IgD-negative memory B cell (primary cell): Measurements from ENCODE around the gene DNAI1. TPM values are rescaled to one million over a fixed set of nuclear protein-coding genes. Genes with fewer than 3 reads are reported as not detected.
"Not testable (repeated sequence)": the region's sequence is repeated elsewhere in the genome, so short reads cannot be mapped to it uniquely, and the experiment has no call there.

ENCODE experiments used
- H3K27ac Mint-ChIP-seq, 3 donors: one replicate each; pipeline ENCODE4 v1.8.0; 2020 to 2022; ENCODE audit warnings: mild to moderate bottlenecking in 3 of 3, mixed read lengths in 3 of 3, moderate library complexity in 1 of 3
- H3K27me3 Mint-ChIP-seq: one replicate; pipeline ENCODE4 v1.8.0; 2021; ENCODE audit warnings: mixed read lengths
- H3K36me3 Mint-ChIP-seq: one replicate; pipeline ENCODE4 v1.8.0; 2020; ENCODE audit warnings: mild to moderate bottlenecking, mixed read lengths
- H3K4me1 Mint-ChIP-seq, 3 donors: one replicate each; pipeline ENCODE4 v1.8.0; 2020 to 2022; ENCODE audit warnings: mixed read lengths in 3 of 3, mild to moderate bottlenecking in 1 of 3
- H3K4me3 Mint-ChIP-seq, 4 donors: one replicate each; pipeline ENCODE4 v1.8.0; 2020 to 2022; ENCODE audit warnings: mild to moderate bottlenecking in 4 of 4, mixed read lengths in 4 of 4, moderate library complexity in 3 of 4
- H3K9me3 Mint-ChIP-seq, 3 donors: one replicate each; pipeline ENCODE4 v1.8.0; 2020 to 2021; ENCODE audit warnings: mixed read lengths in 3 of 3, mild to moderate bottlenecking in 1 of 3
- polyA plus RNA-seq: library from polyadenylated mRNA; unstranded; fragments of 300-500 nt; fragmentation: Illumina TruSeq; gene quantifications from one replicate; pipeline ENCODE4 v1.2.3, GENCODE V29; 2021

Gene DNAI1
- polyA plus RNA-seq, 1 donor from 2014 or later = not detected

DNA sequence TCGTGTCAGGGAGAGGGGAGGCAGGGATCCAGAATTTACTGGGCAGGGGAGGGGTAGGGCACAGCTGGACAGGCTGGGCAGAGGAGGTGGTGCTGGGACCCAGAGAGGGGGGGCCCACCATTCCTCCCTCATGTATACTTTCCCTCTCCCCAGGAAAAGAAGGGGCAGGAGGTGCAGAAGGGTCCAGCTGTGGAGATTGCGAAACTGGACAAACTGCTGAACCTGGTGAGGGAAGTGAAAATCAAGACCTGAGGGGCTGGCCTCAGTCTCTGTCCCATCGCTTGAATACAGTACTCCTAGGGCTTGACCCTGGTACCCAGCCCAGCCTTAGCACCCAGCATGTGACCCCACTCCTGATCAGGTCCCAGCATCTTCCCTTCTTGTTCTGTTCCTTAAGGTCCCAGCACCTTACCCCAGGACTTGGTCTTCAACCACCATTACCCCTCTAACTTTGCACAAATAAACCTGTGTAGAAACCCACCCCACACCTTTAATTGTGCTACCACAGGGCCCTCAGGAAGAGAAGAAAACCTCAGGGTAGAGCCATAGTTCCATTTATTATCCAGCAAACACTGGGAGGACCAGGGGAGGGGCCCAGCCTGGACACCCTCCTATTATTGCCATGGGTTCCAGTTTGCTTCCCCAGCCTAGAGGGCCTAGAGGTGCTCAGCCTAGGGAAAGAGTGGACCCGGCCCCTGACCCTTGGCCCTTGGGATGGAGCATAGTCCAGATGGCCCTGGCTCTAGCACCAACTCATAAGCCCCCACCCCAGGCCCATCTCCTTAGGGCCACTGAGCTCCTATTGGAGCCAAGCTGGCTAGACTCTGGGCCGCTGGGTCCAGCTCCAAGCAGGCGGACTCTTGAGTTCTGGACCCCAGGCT is 62.1 kb downstream of the DNAI1 start:
- H3K27ac Mint-ChIP-seq = no peak overlapping the region
- H3K4me3 Mint-ChIP-seq = peak overlapping the region in 2 of 4 donors; percentile 50 to 79
- H3K36me3 Mint-ChIP-seq = no peaks in the 10 kb centered on the region
- peaks cover 0 to 11% (median 6%) of the 10 kb centered on the region in 3 donors for H3K4me1 Mint-ChIP-seq
- H3K9me3 Mint-ChIP-seq = no peaks in the 10 kb centered on the region
- H3K27me3 Mint-ChIP-seq = peaks cover 5% of the 10 kb centered on the region

DNA sequence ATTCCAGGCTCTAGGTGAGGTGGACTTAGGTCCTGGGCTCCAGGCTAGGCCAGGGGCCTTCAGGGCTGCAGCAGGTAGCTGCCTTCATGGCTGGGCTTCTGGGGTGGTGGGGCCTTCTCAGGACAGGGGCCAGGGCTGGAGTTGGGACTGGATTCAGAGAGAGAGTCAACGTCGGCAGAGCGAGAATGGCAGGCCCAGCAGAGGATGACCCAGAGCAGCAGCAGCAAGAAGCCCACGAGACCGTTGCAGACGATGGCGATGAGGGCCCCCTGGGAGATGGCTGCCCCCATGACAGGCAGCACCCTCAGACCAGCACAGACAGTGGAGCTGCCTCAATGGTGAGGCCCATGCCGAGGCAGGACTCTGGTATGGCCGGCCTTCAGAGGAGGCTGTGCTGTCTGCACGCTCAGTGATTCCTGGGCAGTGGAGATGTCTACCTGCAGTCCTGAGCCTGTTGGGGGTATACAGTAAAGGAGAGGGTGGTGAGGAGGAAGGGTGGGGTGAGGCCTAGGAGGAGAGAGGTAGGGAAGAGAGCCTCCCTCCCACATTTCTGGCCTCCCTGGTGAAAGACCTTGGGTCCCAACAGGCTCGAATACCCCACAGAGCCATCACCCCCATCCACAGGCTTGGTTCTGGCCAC is 62.9 kb downstream of the DNAI1 start:
- Mint-ChIP-seq H3K36me3 (no peaks in the 10 kb centered on the region), H3K27me3 (peaks cover 8% of the 10 kb centered on the region), H3K27ac (peak overlapping the region in 1 of 3 donors; percentile 5), H3K4me1 (peaks cover 0 to 11% (median 6%) of the 10 kb centered on the region in 3 donors), H3K9me3 (no peaks in the 10 kb centered on the region), H3K4me3 (peak overlapping the region in 3 of 4 donors; percentile 23 to 79 (median 50))

DNA sequence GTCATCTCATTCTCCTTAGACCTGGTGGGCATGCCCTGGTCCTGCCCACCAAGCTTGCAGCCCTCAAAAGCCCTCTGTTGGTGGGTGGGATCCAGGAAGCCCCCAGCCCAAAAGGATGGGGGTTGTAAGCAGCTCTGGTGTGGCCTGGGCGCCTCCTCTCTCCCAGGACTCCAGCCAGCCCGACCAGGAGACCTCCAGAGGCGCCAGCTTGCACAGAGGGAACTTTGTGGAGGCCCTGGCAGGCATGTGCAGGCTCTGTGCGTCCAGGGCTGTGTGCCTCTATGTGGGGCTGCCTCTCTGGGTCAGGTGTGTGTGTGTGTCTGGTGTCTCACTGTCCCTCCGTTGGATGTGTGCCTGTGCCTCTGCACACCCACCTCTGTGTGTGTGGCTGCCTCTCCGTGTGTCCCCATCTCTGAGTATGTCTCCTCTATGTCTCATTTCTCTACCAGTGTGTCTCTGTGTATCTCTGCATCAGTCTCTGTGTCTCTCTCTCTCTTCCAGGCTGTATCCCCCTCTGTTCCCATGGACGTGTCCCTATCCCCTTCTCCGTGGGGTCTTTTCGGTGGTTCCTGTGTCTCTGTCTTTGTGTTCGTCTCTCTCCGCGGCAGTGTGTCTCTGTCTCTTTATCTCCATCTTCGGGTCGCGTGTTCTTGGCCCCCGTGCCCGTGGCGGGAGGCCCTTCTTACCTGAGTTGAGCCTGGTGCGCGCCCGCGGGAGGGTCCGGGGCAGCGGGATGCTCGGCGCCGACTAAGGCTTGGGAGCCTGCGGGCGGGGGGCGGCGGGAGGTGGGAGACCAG is 63.7 kb downstream of the DNAI1 start:
- Mint-ChIP-seq H3K27ac (peak overlapping the region in 1 of 3 donors; percentile 39), H3K27me3 (peaks cover 8% of the 10 kb centered on the region), H3K9me3 (peaks cover 0 to 2% (median 0%) of the 10 kb centered on the region in 3 donors), H3K36me3 (no peaks in the 10 kb centered on the region), H3K4me1 (peaks cover 0 to 11% (median 6%) of the 10 kb centered on the region in 3 donors), H3K4me3 (peak overlapping the region; percentile 30 to 93 (median 82))

DNA sequence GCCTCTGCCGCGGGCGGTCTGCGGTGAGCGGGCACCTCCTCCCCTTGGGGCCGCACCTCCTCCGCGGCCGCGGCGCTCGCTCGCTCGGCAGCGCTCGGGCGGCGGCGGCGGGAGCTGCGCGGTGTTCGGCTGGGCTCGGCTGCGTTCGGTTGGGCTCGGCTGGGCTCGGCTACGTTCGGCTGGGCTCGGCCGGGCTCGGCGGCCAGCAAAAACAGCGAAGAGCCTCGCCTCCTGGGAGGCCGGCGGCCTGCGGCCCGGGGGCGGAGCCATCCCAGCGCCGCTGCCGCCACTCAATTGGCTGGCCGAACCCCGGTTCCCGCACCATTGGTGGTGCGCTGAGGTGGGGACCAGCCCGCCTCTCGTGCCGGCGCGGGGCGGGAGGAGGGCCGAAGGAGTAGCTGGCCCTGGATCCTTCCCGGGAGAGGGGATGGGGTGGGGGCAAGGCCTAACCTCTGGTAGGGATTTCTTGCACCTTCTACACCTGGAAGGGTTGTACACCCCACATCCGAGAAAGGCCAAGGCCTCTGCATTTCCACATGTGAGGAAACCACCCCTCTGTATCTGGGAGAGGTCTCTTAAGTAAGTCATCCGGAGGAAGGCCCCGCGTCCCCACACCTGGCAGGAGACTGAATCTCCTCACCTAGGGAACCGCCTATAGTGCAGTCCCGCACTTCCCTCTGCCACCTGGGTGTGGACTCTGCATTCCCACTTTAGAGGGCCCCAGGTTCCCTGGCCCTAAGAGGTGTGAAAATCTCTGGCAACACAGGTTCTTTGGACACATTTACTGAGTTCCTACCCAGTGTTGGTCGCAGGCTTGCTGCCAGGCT is 64.6 kb downstream of the DNAI1 start, which contains the start of gene ENHO:
TSS of gene ENHO (minus strand) at position 20 of the 827 bp plus-strand sequence. CDS start 1,295 bp downstream, outside the sequence.
- H3K36me3 Mint-ChIP-seq = no peaks in the 10 kb centered on the region
- H3K9me3 Mint-ChIP-seq = peaks cover 0 to 2% (median 0%) of the 10 kb centered on the region in 3 donors
- H3K4me1 Mint-ChIP-seq = peaks cover 0 to 11% (median 6%) of the 10 kb centered on the region in 3 donors
- H3K27ac Mint-ChIP-seq = peak within 1 kb of the TSS in 1 of 3 donors; percentile 39
- peaks cover 8% of the 10 kb centered on the region for H3K27me3 Mint-ChIP-seq
- peak within 1 kb of the TSS; percentile 71 to 93 (median 82) for H3K4me3 Mint-ChIP-seq

DNA sequence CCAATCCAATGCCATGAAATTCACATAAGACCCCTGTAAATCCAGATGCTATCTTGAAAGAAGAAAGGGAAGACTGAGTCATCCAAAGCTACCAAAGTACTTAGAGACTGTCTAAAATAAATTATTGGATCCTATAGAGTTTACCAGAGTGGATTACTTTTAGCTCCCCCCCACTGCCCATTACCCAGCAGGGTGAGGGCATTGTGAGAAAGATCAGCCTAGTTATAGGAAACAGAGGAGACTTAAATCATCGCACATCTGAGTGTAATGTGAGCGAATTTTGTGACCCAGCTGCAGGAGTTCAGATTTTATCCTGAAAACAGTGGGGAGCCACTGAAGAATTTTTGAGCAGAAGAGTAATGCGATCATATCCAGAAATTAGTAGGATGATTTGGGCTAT is 65.7 kb downstream of the DNAI1 start:
- Mint-ChIP-seq H3K4me3 (peak overlapping the region in 1 of 4 donors; percentile 71), H3K9me3 (peaks cover 0 to 2% (median 0%) of the 10 kb centered on the region in 3 donors), H3K27ac (no peak overlapping the region), H3K4me1 (peaks cover 0 to 11% (median 4%) of the 10 kb centered on the region in 3 donors), H3K36me3 (no peaks in the 10 kb centered on the region), H3K27me3 (peaks cover 11% of the 10 kb centered on the region)

DNA sequence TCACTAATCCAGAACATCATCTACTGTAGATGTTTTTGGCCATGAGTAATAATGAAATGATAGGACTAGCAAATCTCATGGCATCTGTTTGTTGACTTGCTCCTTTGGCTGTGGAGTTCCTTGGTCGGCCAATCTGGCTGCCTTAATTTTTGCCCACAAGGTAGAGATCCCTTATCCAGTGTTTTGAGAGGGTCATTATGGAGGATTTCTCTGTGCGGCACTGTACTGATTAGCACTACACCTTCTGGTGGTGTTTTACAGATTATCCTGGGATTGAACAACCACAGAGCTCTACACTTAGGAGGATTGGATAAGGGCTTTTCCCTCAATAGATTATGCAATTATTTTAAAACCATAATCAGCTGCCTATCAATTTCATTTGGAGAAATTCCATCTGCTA is 67.4 kb downstream of the DNAI1 start:
- Mint-ChIP-seq H3K9me3 (peaks cover 0 to 2% (median 0%) of the 10 kb centered on the region in 3 donors), H3K27ac (no peak overlapping the region), H3K4me3 (no peak overlapping the region), H3K36me3 (no peaks in the 10 kb centered on the region), H3K4me1 (peaks cover 0 to 11% (median 4%) of the 10 kb centered on the region in 3 donors), H3K27me3 (peaks cover 11% of the 10 kb centered on the region)

DNA sequence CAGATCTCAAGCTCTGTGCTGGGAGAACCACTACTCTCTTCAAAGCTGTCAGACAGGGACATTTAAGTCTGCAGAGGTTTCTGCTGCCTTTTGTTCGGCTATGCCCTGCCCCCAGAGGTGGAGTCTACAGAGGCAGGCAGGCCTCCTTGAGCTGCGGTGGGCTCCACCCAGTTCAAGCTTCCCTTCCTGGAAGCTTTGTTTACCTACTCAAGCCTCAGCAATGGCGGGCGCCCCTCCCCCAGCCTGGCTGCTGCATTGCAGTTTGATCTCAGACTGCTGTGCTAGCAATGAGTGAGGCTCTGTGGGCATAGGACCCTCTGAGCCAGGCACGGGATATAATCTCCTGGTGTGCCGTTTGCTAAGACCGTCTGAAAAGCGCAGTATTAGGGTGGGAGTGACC is 73.4 kb downstream of the DNAI1 start:
- H3K4me3 Mint-ChIP-seq, H3K9me3 Mint-ChIP-seq, H3K27ac Mint-ChIP-seq, H3K36me3 Mint-ChIP-seq, H3K4me1 Mint-ChIP-seq: not testable (repeated sequence)
- peaks cover 31% of the 10 kb centered on the region for H3K27me3 Mint-ChIP-seq

DNA sequence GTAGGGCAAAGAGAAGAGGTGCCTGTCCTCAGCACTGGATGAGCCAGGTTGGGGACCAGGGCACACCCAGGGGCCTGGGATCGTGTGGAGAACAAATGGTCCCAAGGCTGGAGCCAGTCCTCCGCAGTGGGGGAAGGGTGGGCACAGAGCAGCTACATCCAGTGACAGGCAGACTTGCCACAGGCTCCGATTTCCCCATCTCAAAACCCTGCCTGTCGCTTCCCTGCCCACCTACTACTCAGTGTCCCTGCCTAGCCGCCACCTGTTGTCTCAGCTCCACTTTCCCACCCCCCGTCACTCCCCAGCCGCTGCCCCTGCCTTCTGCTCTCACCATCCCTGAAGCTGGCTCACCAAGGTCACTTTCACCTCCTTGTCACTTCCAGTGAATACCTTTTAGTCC is 78.1 kb downstream of the DNAI1 start:
- Mint-ChIP-seq H3K36me3 (no peaks in the 10 kb centered on the region), H3K27me3 (peaks cover 32% of the 10 kb centered on the region), H3K9me3 (no peaks in the 10 kb centered on the region), H3K4me3 (no peak overlapping the region), H3K4me1 (peaks cover 0 to 1% (median 0%) of the 10 kb centered on the region in 3 donors), H3K27ac (no peak overlapping the region)

DNA sequence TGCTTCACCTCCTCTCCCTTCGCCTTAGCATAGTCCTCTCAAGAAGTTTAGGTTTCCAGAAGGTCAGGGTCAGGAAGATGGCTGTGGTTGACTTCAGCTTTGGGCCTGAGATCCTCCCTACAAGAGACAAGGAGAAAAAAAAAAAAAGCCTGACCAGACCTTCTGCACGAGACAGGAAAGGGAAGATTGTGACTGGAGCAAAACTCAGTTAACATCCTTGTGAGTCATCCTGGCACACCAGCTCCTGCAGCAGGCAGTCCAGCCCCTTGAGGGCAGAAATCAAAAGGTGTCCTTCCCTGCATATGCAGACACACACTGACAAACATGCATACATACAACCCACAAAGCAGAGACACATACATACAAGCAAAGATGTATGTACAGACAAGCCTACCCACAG is 82.2 kb downstream of the DNAI1 start:
- no peak overlapping the region for H3K4me3 Mint-ChIP-seq
- no peaks in the 10 kb centered on the region for H3K9me3 Mint-ChIP-seq
- no peaks in the 10 kb centered on the region for H3K36me3 Mint-ChIP-seq
- no peak overlapping the region for H3K27ac Mint-ChIP-seq
- peaks cover 11% of the 10 kb centered on the region for H3K27me3 Mint-ChIP-seq
- H3K4me1 Mint-ChIP-seq = no peaks in the 10 kb centered on the region

DNA sequence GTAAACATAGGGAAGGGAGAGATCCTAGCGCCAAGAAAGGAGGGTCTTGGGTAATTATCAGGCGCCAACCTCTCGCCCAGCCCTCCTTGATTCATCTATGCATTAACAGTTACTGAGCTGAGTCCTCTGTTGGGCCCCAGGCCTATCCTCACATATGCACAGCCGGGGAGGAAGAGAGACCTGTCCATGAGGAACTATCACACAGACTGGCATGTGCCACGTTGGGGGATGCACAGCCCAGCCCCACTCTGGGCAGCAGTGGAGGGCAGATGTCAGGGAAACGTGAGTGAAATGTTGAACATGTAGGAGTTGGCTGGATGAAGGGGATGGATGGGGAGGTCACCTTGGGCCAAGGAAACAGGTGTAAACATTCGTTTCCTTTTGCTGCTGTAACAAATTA is 82.9 kb downstream of the DNAI1 start:
- no peaks in the 10 kb centered on the region for H3K36me3 Mint-ChIP-seq
- H3K4me1 Mint-ChIP-seq = no peaks in the 10 kb centered on the region
- H3K27ac Mint-ChIP-seq = no peak overlapping the region
- H3K27me3 Mint-ChIP-seq = peaks cover 10% of the 10 kb centered on the region
- no peak overlapping the region for H3K4me3 Mint-ChIP-seq
- no peaks in the 10 kb centered on the region for H3K9me3 Mint-ChIP-seq

DNA sequence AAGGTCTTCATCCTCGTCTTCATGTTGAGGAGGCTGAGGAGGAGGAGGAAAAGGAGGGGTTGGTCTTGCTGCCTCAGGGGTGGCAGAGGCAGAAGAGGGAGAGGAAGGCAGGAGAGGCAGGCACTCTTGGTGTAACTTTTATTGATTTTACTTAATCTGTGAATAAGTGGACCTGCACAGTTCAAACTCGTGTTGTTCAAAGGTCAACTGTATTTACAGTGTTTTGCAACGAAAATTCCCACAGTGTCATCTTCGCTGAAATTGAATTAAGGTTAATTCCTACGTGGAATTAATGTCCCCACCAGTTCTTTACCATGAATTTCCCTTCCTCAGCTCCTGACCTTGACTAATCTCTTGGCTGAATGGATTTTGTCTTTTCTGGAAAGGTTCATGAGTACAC is 85.4 kb downstream of the DNAI1 start:
- Mint-ChIP-seq H3K4me3 (no peak overlapping the region), H3K27ac (no peak overlapping the region), H3K36me3 (no peaks in the 10 kb centered on the region), H3K9me3 (no peaks in the 10 kb centered on the region), H3K27me3 (peaks cover 13% of the 10 kb centered on the region), H3K4me1 (no peaks in the 10 kb centered on the region)

DNA sequence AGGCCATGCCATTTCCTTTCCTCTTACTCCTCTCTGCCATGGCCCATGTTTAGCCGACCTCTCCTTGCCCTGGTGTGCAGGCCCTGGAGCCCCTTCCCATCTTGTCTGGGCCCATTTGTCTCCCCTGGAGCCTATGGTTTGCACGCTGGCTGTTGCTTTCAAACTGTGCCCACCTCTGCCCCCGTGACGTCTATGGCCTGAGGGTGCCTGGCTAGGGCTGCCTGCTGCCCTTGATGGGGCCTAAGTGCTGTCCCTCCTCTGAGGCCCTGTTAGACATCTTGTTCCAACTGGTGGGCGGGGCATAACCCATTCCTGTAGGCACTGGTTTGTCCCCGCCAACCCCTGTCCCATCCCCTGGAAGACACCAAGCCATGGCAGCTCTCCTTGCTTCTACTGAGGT is 86.9 kb downstream of the DNAI1 start:
- no peaks in the 10 kb centered on the region for H3K36me3 Mint-ChIP-seq
- no peak overlapping the region for H3K27ac Mint-ChIP-seq
- H3K4me1 Mint-ChIP-seq = no peaks in the 10 kb centered on the region
- H3K9me3 Mint-ChIP-seq = no peaks in the 10 kb centered on the region
- H3K27me3 Mint-ChIP-seq = peaks cover 11% of the 10 kb centered on the region
- no peak overlapping the region for H3K4me3 Mint-ChIP-seq

DNA sequence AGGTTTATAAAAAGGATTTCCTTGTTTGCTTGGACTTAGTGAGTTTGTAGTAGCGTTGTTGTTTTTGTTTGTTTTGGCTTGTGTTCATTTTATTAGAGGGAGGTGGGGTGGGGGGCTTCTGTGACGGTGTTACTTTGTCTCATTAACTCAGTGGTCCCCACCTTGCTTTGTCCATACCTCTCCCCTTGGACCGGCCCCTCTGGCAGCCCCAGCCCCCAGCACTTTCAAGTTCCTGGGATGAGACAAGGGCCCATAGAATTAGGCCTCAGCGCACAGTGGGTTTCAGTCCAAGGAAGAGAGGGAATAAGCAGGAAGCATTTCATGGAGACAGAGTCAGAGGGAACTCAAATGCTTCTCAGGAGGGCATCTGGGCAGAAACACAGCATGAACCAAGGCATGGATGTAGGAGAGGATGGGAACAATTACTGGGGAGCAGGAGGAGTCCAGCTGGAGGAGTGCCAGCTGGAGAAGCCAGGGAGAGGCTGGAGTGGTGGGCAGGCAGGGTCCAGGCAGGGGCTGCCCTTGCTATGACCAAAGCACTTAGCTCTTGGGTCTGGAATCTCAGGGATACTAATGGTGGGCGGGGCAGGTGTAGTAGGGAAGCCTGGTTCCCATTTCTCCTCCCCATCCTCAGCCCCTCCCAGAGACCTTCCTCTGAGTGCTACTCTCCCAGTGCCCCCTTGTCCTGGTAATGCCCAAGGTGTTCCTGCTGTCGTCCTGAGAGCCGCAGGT is 87.7 kb downstream of the DNAI1 start:
- no peaks in the 10 kb centered on the region for H3K4me1 Mint-ChIP-seq
- H3K9me3 Mint-ChIP-seq = no peaks in the 10 kb centered on the region
- H3K27me3 Mint-ChIP-seq = peaks cover 11% of the 10 kb centered on the region
- H3K36me3 Mint-ChIP-seq = no peaks in the 10 kb centered on the region
- no peak overlapping the region for H3K27ac Mint-ChIP-seq
- no peak overlapping the region for H3K4me3 Mint-ChIP-seq
